ENCODE results near the gene ABCG2. TPM values are rescaled to one million over a fixed set of nuclear protein-coding genes. Genes with fewer than 3 reads are reported as not detected.
"Not testable (repeated sequence)": the region's sequence is repeated elsewhere in the genome, so short reads cannot be mapped to it uniquely, and the experiment has no call there.

The ABCG2 gene
- total RNA-seq, 1 experiment from 2014 or later = 24.6 TPM

DNA sequence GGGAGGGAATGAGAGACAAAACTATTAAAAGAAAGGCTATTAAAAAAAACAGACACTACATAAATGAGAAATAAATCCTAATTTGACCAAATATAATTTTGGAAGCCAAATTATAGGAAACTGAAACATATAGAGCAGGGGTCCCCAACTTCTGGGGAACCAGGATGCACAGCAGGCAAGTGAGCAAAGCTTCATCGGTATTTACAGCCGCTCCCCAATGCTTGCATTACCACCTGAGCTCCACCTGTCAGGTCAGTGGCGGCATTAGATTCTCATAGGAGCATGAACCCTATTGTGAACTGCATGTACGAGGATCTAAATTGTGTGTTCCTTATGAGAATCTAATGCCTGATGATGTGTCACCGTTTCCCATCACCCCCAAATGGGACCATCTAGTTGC, 28.4 kb downstream of the ABCG2 start:
- no peaks in the 10 kb centered on the region for H3K4me1 ChIP-seq (replicated peaks; ENCODE audit: insufficient read depth)
- H3F3A ChIP-seq (ENCODE audit: insufficient read depth, low read depth) = no peaks in the 10 kb centered on the region
- ChIA-PET POLR2A (ENCODE audit: unreplicated experiment) (no interaction called here), CTCF (interaction anchor here (0.5 kb wide), 1 partner anchor 89 kb away, joined by 5 read pairs; no protein-coding TSS in a partner anchor)
- no peak overlapping the region for H3K27ac ChIP-seq
- no peaks in the 10 kb centered on the region for H3K9me3 ChIP-seq (ENCODE audit: insufficient read depth, low read depth)
- intact Hi-C loops (cut with micrococcal nuclease; ENCODE audit: unreplicated experiment) = no loop called here
- H3K4me2 ChIP-seq = no peak overlapping the region
- H4K20me1 ChIP-seq (ENCODE audit: insufficient read depth) = no peaks in the 10 kb centered on the region
- H3K27me3 ChIP-seq (ENCODE audit: insufficient read depth, low read depth) = no peaks in the 10 kb centered on the region
- H3K36me3 ChIP-seq (ENCODE audit: low read depth) = no peaks in the 10 kb centered on the region
- H3K4me3 ChIP-seq = no peak overlapping the region
- H3K79me2 ChIP-seq (ENCODE audit: low read depth) = no peaks in the 10 kb centered on the region
- TF ChIP-seq EZH2 (IDR thresholded peaks at IDR 0.05; ENCODE audit: low read depth) = no peak
- TF ChIP-seq, protein P1, sequence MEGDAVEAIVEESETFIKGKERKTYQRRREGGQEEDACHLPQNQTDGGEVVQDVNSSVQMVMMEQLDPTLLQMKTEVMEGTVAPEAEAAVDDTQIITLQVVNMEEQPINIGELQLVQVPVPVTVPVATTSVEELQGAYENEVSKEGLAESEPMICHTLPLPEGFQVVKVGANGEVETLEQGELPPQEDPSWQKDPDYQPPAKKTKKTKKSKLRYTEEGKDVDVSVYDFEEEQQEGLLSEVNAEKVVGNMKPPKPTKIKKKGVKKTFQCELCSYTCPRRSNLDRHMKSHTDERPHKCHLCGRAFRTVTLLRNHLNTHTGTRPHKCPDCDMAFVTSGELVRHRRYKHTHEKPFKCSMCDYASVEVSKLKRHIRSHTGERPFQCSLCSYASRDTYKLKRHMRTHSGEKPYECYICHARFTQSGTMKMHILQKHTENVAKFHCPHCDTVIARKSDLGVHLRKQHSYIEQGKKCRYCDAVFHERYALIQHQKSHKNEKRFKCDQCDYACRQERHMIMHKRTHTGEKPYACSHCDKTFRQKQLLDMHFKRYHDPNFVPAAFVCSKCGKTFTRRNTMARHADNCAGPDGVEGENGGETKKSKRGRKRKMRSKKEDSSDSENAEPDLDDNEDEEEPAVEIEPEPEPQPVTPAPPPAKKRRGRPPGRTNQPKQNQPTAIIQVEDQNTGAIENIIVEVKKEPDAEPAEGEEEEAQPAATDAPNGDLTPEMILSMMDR (conservative IDR thresholded peaks at IDR 0.05) = no peak
- no peak for DNase-seq
- no peaks in the 10 kb centered on the region for H3K9me2 ChIP-seq (ENCODE audit: insufficient read depth)
- no TSS peak for BruUV-seq (replicated peaks)
- no peak overlapping the region for H2AFZ ChIP-seq

DNA sequence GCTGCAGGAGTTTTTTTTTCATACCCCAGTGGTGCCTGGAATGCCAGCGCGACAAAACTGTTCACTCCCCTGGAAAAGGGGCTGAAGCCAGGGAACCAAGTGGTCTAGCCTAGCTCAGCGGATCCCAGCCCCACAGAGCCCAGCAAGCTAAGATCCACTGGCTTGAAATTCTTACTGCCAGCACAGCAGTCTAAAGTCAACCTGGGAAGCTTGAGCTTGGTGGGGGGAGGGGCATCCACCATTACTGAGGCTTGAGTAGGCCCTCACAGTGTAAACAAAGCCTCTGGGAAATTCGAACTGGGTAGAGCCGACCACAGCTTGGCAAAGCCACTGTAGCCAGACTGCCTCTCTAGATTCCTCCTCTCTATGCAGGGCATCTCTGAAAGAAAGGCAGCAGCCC, 36.2 kb downstream of the ABCG2 start:
- H3K4me1 ChIP-seq (replicated peaks; ENCODE audit: insufficient read depth); H3K27me3 ChIP-seq (ENCODE audit: insufficient read depth, low read depth); intact Hi-C loops (cut with micrococcal nuclease; ENCODE audit: unreplicated experiment); H3K27ac ChIP-seq; H3K4me3 ChIP-seq; H3K9me3 ChIP-seq (ENCODE audit: insufficient read depth, low read depth); DNase-seq; POLR2A ChIA-PET (ENCODE audit: unreplicated experiment); H3K9me2 ChIP-seq (ENCODE audit: insufficient read depth); BruUV-seq (replicated peaks); CTCF ChIA-PET; H3K36me3 ChIP-seq (ENCODE audit: low read depth); H3K79me2 ChIP-seq (ENCODE audit: low read depth); H4K20me1 ChIP-seq (ENCODE audit: insufficient read depth); H2AFZ ChIP-seq; H3F3A ChIP-seq (ENCODE audit: insufficient read depth, low read depth); H3K4me2 ChIP-seq: not testable (repeated sequence)

DNA sequence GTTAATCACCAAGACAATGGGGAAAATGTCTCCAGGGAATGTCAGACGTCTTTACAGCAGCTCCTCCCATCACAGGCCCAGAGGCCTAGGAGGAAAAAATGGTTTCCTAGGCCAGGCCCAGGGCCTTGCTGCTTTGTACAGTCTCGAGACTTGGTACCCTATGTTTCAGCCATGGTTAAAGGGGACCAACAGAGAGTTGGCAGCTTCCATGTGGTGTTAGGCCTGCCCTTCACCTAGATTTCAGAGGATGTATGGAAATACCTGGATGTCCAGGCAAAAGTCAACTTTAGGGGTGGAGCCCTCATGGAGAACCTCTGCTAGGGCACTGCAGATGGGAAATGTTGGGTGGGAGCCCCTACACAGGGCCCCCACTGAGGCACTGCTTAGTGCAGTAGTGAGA, 38.5 kb downstream of the ABCG2 start:
- no peaks in the 10 kb centered on the region for H3K9me2 ChIP-seq (ENCODE audit: insufficient read depth)
- CTCF ChIA-PET = no interaction called here

More for the DNA sequence above, 38.5 kb downstream of the ABCG2 start:
- Histone ChIP-seq H3K27me3 (ENCODE audit: insufficient read depth, low read depth) (no peaks in the 10 kb centered on the region), H2AFZ (no peak overlapping the region), H3K9me3 (ENCODE audit: insufficient read depth, low read depth) (no peaks in the 10 kb centered on the region), H3K79me2 (ENCODE audit: low read depth) (no peaks in the 10 kb centered on the region), H3K4me3 (no peak overlapping the region; the same call in 1 of the 2 replicates), H3F3A (ENCODE audit: insufficient read depth, low read depth) (no peaks in the 10 kb centered on the region), H3K4me1 (replicated peaks; ENCODE audit: insufficient read depth) (no peaks in the 10 kb centered on the region), H3K36me3 (ENCODE audit: low read depth) (0 out of 2 replicates have a peak, but pooled peaks cover 9% of the 10 kb centered on the region), H3K27ac (no peak overlapping the region), H4K20me1 (ENCODE audit: insufficient read depth) (no peaks in the 10 kb centered on the region), H3K4me2 (no peak overlapping the region)
- TF ChIP-seq, protein P1 (conservative IDR thresholded peaks at IDR 0.05) = no peak
- TF ChIP-seq EZH2 (IDR thresholded peaks at IDR 0.05; ENCODE audit: low read depth) = no peak
- intact Hi-C loops (cut with micrococcal nuclease; ENCODE audit: unreplicated experiment) = no loop called here
- POLR2A ChIA-PET (ENCODE audit: unreplicated experiment) = no interaction called here
- no TSS peak for BruUV-seq (replicated peaks)
- DNase-seq = no peak

All from PC-9 (cell line).